ENCODE results near the gene ZNF76. TPM values are rescaled to one million over a fixed set of nuclear protein-coding genes. Genes with fewer than 3 reads are reported as not detected.

ZNF76 gene
- total RNA-seq, 1 donor from 2014 or later: 45.0 TPM

DNA sequence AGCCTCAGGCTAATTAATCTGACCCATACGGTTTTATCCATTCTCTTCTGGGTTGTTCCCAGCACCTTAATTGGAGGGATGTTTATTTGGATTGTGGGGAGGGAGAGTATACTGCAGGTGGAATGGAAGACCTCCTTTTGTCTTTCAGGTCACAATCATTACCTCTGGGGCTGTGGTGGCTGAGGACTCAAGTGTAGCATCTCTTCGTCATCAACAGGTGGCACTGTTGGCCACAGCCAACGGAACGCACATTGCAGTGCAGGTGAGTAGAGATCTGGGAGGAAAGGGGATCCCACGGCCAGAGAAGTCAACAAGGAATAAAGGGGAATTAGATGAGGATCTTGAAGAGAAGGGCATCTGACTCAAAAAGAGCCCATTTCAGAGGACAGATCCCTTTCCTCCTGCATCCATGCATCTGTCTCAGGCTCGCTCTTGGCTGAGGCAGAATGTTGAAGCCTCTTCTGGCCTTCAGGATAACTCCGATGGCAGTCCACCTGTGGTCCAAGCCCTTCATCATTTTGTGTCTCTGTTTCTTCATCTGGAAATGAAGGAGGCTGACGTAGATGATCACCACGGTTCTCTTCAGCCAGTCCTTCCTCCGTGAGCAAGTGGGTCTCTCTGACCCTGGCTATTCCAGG lies 34.9 kb downstream of the ZNF76 start:
- Mint-ChIP-seq H3K9me3 (no peaks in the 10 kb centered on the region), H3K4me1 (peaks cover 2% of the 10 kb centered on the region), H3K27ac (ENCODE audit: unreplicated experiment) (no peak overlapping the region), H3K27me3 (ENCODE audit: low read depth) (no peaks in the 10 kb centered on the region), H3K4me3 (no peak overlapping the region), H3K36me3 (ENCODE audit: low read depth) (peaks cover 4% of the 10 kb centered on the region)
- DNase-seq (ENCODE audit: low read depth, low spot score): peak; percentile 20
- TF ChIP-seq, protein P1, sequence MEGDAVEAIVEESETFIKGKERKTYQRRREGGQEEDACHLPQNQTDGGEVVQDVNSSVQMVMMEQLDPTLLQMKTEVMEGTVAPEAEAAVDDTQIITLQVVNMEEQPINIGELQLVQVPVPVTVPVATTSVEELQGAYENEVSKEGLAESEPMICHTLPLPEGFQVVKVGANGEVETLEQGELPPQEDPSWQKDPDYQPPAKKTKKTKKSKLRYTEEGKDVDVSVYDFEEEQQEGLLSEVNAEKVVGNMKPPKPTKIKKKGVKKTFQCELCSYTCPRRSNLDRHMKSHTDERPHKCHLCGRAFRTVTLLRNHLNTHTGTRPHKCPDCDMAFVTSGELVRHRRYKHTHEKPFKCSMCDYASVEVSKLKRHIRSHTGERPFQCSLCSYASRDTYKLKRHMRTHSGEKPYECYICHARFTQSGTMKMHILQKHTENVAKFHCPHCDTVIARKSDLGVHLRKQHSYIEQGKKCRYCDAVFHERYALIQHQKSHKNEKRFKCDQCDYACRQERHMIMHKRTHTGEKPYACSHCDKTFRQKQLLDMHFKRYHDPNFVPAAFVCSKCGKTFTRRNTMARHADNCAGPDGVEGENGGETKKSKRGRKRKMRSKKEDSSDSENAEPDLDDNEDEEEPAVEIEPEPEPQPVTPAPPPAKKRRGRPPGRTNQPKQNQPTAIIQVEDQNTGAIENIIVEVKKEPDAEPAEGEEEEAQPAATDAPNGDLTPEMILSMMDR (conservative IDR thresholded peaks at IDR 0.05): peak; percentile 79

DNA sequence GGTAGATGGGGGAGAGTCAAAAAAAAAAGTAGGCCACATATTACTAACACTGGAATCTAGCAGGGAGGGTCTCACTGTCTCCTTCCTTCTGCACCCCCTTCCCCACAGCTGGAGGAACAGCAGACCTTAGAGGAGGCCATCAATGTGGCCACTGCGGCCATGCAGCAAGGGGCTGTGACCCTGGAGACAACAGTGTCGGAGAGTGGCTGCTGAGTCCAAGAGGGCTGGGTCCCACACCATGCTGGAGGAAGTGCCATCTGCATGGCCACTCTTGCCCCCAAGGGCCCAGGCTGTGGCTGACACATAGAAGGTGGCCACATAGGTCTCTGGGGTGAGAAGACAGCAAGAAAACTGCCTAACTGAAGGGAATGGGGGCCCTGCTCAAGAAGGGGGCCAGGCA lies 35.5 kb downstream of the ZNF76 start:
- TF ChIP-seq, protein P1 (conservative IDR thresholded peaks at IDR 0.05): no peak
- no peaks in the 10 kb centered on the region for H3K9me3 Mint-ChIP-seq
- peaks cover 4% of the 10 kb centered on the region for H3K36me3 Mint-ChIP-seq (ENCODE audit: low read depth)
- H3K27me3 Mint-ChIP-seq (ENCODE audit: low read depth): no peaks in the 10 kb centered on the region
- no peak overlapping the region for H3K27ac Mint-ChIP-seq (ENCODE audit: unreplicated experiment)
- H3K4me3 Mint-ChIP-seq: no peak overlapping the region
- H3K4me1 Mint-ChIP-seq: peaks cover 5% of the 10 kb centered on the region
- no peak for DNase-seq (ENCODE audit: low read depth, low spot score)

DNA sequence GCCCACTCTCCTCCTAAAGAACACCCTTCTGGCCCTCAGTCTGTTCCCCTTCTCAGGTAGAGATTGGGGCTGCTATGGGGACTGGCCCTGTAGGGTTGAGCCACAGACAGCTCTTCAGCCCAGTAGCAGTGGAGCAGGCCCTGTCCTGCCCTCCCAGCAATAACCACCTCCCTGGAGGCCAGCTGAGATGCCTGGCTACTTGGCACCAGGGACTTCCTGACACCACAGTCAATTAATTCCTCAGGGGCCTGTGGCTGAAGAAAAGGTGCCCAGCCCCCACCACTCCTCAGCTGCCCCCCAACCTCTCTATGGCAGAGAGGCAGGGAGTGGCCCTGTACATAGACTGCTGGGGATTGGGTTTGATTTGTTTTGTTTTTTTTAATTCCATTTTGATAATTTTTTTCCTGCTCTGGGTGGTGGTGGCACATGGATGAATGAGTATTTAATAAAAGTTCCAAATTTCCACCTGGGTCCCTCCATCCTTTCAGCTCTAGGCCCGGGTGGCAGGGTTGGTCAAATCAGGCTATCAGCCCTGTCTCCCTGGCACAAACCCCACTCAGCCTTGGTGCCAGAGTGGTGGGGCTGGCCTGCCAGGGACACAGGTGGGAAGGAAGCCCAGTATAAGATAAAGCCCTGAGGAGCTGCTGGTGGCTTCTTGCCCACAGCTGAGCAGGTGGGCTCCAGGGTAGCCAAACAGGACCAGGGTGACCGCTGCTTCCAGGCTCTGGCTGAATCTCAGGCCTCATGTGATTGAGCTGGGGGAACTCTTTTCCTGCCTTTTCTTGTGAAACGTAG lies 36.2 kb downstream of the ZNF76 start:
- Mint-ChIP-seq H3K4me1 (peaks cover 5% of the 10 kb centered on the region), H3K4me3 (no peak overlapping the region), H3K9me3 (no peaks in the 10 kb centered on the region), H3K27me3 (ENCODE audit: low read depth) (no peaks in the 10 kb centered on the region), H3K27ac (ENCODE audit: unreplicated experiment) (no peak overlapping the region), H3K36me3 (ENCODE audit: low read depth) (peaks cover 4% of the 10 kb centered on the region)
- DNase-seq (ENCODE audit: low read depth, low spot score): no peak
- TF ChIP-seq, protein P1 (conservative IDR thresholded peaks at IDR 0.05): no peak

DNA sequence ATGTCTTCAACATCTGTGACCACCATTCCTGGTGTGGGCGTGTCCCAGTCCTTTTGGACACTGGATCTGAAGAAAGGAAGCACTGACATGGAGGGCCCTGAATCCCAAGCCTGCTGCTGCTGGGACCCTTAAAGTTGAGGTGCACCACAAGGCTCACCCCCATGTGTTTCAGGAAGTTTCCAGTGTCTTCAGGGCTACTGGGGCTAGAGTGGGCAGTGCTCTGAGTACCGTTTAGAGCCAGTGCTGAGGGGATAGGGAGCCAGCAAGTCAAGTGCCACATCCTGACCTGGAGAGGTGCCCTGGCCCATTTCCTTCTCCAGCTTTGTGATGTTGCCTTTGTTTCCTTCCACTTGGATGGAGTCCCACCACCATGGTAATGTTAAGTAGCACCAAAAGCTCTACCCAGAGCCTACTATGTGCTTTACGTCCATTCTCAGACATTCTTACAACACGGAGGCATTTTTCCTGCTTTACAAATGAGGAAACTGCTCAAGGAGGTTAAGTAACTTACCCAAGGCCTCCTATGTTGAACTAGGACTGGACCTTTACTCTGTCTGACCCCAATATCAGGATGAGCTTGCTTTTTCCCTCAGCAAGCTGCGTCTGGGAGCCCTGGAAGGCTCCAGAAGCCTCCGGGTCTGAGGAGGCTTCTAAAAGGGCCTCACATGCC lies 37.5 kb downstream of the ZNF76 start:
- Mint-ChIP-seq H3K4me3 (no peak overlapping the region), H3K9me3 (no peaks in the 10 kb centered on the region), H3K27me3 (ENCODE audit: low read depth) (no peaks in the 10 kb centered on the region), H3K27ac (ENCODE audit: unreplicated experiment) (no peak overlapping the region), H3K4me1 (peaks cover 5% of the 10 kb centered on the region), H3K36me3 (ENCODE audit: low read depth) (peaks cover 4% of the 10 kb centered on the region)
- no peak for DNase-seq (ENCODE audit: low read depth, low spot score)
- TF ChIP-seq, protein P1 (conservative IDR thresholded peaks at IDR 0.05): no peak

DNA sequence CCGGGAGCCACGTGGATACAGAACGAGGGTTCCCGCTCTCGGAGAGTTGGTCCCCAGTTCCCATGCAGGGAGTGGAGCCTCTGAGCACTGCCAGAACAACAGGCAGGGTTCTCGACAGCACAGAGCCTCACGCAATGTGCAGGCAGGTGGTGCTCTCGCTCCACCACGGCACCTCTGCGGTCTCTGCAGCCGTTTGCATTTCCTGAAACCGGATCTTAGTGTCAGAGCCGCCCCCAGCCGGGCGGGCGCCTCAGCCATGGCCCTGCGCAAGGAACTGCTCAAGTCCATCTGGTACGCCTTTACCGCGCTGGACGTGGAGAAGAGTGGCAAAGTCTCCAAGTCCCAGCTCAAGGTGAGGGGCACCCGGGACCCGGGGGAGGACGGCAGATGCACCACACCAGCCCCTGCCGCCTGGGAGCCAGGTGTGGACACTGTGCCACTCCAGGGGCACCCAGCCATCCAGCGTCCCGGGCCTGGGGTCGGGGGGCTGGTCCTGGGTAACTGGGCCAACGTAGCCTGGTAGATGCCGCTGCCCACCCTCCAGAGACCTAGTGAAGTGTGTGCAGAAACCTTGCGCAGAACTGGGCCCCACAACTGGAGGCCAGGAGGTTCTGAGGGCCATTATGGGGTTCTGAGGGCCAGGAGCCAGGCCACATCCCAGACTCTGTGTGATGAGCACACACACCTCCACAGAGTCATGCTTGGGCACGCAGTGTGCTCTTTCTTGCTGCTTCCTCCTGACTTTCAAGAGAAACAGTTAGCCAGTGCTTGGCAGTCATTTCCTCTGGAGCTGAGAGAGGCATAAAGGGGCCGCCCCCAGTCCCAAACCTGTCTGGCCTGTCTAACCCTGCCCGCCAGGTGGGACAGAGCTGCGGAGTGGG lies 38.3 kb downstream of the ZNF76 start, which contains the start of gene DEF6:
Gene DEF6 (plus strand): TSS at position 218 of the 881 bp plus-strand sequence. CDS start 39 bp downstream, at position 257.
- peak; percentile 50 for DNase-seq (ENCODE audit: low read depth, low spot score)
- peaks cover 4% of the 10 kb centered on the region for H3K36me3 Mint-ChIP-seq (ENCODE audit: low read depth)
- H3K27ac Mint-ChIP-seq (ENCODE audit: unreplicated experiment): no peak within 1 kb of the TSS
- H3K4me1 Mint-ChIP-seq: peaks cover 10% of the 10 kb centered on the region
- TF ChIP-seq, protein P1 (conservative IDR thresholded peaks at IDR 0.05): peak; percentile 82
- H3K9me3 Mint-ChIP-seq: no peaks in the 10 kb centered on the region
- no peak within 1 kb of the TSS for H3K4me3 Mint-ChIP-seq
- H3K27me3 Mint-ChIP-seq (ENCODE audit: low read depth): no peaks in the 10 kb centered on the region

All from neural crest cell (in vitro differentiated cells).